IMR-90 (cell line): Measurements from ENCODE around the gene ARFIP1.
A peak's percentile ranks its signal among the peaks of the same experiment; 100 is the strongest.

ENCODE experiments used
- CEBPB ChIP-seq: IDR thresholded peaks from 2 replicates; pipeline ENCODE4 v1.6.1; 2012; ENCODE audit warnings: low read depth, low read length, improper control_type of control experiment
- TF ChIP-seq, protein P1 (sequence below): conservative IDR thresholded peaks from 2 replicates; pipeline ENCODE4 v1.5.1; 2012; ENCODE audit warnings: mild to moderate bottlenecking, low read depth, low read length, improper control_type of control experiment

DNA sequence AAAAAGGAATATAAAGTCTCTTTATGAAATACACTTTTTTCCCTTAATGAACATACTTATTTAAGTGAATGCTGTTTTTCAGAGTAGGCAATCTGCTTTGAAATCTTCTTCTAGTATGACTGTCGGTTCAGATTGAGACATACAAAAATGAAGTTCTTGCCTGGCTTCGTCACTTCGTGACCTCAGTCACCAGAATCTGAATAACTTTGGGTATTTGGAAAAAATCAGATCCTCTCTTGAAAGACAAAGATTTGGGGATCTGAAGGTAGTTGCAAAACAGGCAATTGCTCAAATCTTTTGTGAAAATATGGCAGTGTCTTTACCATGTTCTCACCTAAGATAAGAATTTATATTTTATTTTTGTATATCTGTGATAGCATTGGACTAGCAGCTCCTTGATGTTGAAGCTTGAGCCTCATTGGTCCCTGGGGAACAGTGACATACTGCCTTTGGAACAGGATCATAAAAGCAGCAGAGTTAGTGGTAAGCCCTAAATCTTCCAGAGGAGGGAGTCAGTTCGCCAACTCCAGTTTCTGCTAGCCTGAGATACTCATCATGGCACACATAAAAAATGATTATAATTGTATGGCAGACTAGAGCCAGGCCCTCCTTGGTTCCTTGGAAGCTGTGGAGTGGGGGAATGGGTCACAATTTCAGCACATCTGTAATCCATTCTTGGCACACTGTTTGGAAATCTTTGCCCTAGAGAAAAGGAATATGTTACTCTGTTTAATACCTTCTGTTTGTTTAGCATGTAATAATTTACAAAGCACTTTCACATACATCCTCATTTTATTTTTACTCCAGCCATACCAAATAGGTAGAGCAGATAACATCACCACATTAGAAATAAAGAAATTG is 5.0 kb downstream of the ARFIP1 start:
- TF ChIP-seq, protein P1, sequence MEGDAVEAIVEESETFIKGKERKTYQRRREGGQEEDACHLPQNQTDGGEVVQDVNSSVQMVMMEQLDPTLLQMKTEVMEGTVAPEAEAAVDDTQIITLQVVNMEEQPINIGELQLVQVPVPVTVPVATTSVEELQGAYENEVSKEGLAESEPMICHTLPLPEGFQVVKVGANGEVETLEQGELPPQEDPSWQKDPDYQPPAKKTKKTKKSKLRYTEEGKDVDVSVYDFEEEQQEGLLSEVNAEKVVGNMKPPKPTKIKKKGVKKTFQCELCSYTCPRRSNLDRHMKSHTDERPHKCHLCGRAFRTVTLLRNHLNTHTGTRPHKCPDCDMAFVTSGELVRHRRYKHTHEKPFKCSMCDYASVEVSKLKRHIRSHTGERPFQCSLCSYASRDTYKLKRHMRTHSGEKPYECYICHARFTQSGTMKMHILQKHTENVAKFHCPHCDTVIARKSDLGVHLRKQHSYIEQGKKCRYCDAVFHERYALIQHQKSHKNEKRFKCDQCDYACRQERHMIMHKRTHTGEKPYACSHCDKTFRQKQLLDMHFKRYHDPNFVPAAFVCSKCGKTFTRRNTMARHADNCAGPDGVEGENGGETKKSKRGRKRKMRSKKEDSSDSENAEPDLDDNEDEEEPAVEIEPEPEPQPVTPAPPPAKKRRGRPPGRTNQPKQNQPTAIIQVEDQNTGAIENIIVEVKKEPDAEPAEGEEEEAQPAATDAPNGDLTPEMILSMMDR, result peak; percentile 18; the same call in 1 of the 2 replicates
- no peak for TF ChIP-seq CEBPB
